IPS DF 6.9 (cell line): ENCODE results near the gene C2CD4A.
A peak's percentile ranks its signal among the peaks of the same experiment; 100 is the strongest.

Experiments used
- DNase-seq: peaks from one replicate; pipeline ENCODE4 v3.0.0-alpha.2; 2013; ENCODE audit warnings: low read depth, low spot score
- H3K27ac ChIP-seq: one replicate; pipeline ENCODE4 v1.5.1; 2013; ENCODE audit warnings: low read length, control low read depth
- H3K27me3 ChIP-seq: 2 replicates; pipeline ENCODE4 v1.6.1; 2013; ENCODE audit warnings: mild to moderate bottlenecking, low read length; ENCODE audit not compliant: control insufficient read depth, insufficient read depth
- H3K36me3 ChIP-seq: 2 replicates; pipeline ENCODE4 v1.6.1; 2013; ENCODE audit warnings: low read length; ENCODE audit not compliant: control insufficient read depth, insufficient read depth
- H3K4me1 ChIP-seq: 2 replicates; pipeline ENCODE4 v1.6.1; 2013; ENCODE audit warnings: low read length; ENCODE audit not compliant: control insufficient read depth, insufficient read depth
- H3K4me3 ChIP-seq: 2 replicates; pipeline ENCODE4 v1.5.1; 2013; ENCODE audit warnings: mild to moderate bottlenecking, low read length
- H3K9me3 ChIP-seq: 2 replicates; pipeline ENCODE4 v1.6.1; 2013; ENCODE audit warnings: low read length, inconsistent platforms; ENCODE audit not compliant: control insufficient read depth, insufficient read depth
- WGBS: extraction: QIAGEN DNeasy Blood & Tissue Kit; methylation state at CpG from one replicate; pipeline ENCODE4 v1.1.7; 2013; ENCODE audit warnings: mixed read lengths, missing lambda C conversion rate; ENCODE audit not compliant: insufficient read length, insufficient coverage; 5-methylcytosine and 5-hydroxymethylcytosine counted together

C2CD4A gene

GRCh38 chr15:62066663-62067447 is at the start of gene C2CD4A:
C2CD4A (plus strand) TSS chr15:62066977; CDS start chr15:62067614, 637 bp downstream.
- peak; percentile 61 for DNase-seq
- H3K27me3 ChIP-seq: peaks cover 18% of the 10 kb centered on the region
- no peaks in the 10 kb centered on the region for H3K4me1 ChIP-seq
- H3K36me3 ChIP-seq: no peaks in the 10 kb centered on the region
- peak within 1 kb of the TSS; percentile 47; the same call in 1 of the 2 replicates for H3K4me3 ChIP-seq
- no CpG with 5 or more reads among the region's 33 CpGs for WGBS
- H3K27ac ChIP-seq: no peak within 1 kb of the TSS
- H3K9me3 ChIP-seq: no peaks in the 10 kb centered on the region

GRCh38 chr15:62020576-62021160 is 46.1 kb upstream of the C2CD4A start:
- Histone ChIP-seq H3K27ac (no peak overlapping the region), H3K4me3 (no peak overlapping the region), H3K36me3 (no peaks in the 10 kb centered on the region), H3K27me3 (no peaks in the 10 kb centered on the region), H3K9me3 (no peaks in the 10 kb centered on the region), H3K4me1 (no peaks in the 10 kb centered on the region)
- WGBS: 100% methylated on average over 1 of the region's 3 CpGs
- DNase-seq: no peak

- no peak for DNase-seq
- WGBS: no CpG with 5 or more reads among the region's 3 CpGs
- H3K36me3 ChIP-seq: no peaks in the 10 kb centered on the region
Measured at GRCh38 chr15:62021991-62022600, 44.7 kb upstream of the C2CD4A start.

GRCh38 chr15:62026487-62027262 is 40.1 kb upstream of the C2CD4A start:
- Histone ChIP-seq H3K36me3 (no peaks in the 10 kb centered on the region), H3K4me3 (no peak overlapping the region), H3K27ac (no peak overlapping the region), H3K9me3 (no peaks in the 10 kb centered on the region), H3K4me1 (no peaks in the 10 kb centered on the region), H3K27me3 (no peaks in the 10 kb centered on the region)
- DNase-seq: no peak
- 100% methylated on average over 1 of the region's 2 CpGs for WGBS

More at GRCh38 chr15:62021991-62022600, 44.7 kb upstream of the C2CD4A start:
- H3K9me3 ChIP-seq: no peaks in the 10 kb centered on the region
- no peaks in the 10 kb centered on the region for H3K4me1 ChIP-seq
- no peaks in the 10 kb centered on the region for H3K27me3 ChIP-seq
- H3K27ac ChIP-seq: no peak overlapping the region
- no peak overlapping the region for H3K4me3 ChIP-seq

DNA sequence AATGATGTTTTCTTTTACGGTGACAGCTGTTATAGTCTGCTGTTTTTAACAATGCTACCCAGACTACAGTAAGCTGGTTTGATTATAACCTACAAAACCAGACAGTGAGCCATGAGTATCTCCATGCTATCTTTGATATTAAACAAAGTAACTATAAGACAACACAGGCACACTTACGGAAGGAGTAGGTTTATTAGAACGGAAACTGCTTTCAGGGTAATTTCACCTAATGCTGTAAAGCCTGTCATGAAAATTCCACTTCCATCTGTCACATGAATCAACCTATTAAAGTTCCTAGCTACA is 39.6 kb upstream of the C2CD4A start:
- no CpG with 5 or more reads among the region's 3 CpGs for WGBS
- DNase-seq: no peak
- Histone ChIP-seq H3K36me3 (no peaks in the 10 kb centered on the region), H3K9me3 (no peaks in the 10 kb centered on the region), H3K27me3 (no peaks in the 10 kb centered on the region), H3K4me3 (no peak overlapping the region), H3K4me1 (no peaks in the 10 kb centered on the region), H3K27ac (no peak overlapping the region)

DNA sequence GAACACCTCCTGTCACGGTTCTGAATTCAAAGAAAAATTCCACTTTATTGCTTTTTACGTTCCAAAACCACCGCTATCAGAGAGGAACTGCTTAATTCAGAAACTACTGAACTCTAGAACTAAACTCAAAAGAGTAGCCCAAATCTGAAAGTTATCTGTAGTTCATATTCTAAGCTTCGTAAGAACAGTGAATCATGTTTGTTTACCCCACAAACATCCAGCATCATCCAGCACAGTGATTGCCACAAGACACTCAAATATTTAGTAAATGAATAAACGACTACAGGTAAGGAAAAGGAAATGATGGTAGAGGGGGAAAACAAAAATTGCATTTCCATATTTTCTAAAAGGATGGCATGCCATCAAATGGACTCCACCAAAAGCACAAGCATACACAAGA is 38.9 kb upstream of the C2CD4A start:
- no peak for DNase-seq
- no peak overlapping the region for H3K27ac ChIP-seq
- H3K36me3 ChIP-seq: no peaks in the 10 kb centered on the region
- H3K4me3 ChIP-seq: no peak overlapping the region
- no peaks in the 10 kb centered on the region for H3K9me3 ChIP-seq
- no peaks in the 10 kb centered on the region for H3K4me1 ChIP-seq
- no peaks in the 10 kb centered on the region for H3K27me3 ChIP-seq
- no CpG with 5 or more reads among the region's 5 CpGs for WGBS

GRCh38 chr15:62035256-62035924 is 31.4 kb upstream of the C2CD4A start:
- Histone ChIP-seq H3K4me1 (no peaks in the 10 kb centered on the region), H3K4me3 (no peak overlapping the region), H3K36me3 (no peaks in the 10 kb centered on the region), H3K27me3 (no peaks in the 10 kb centered on the region), H3K9me3 (no peaks in the 10 kb centered on the region), H3K27ac (no peak overlapping the region)
- WGBS: no CpG with 5 or more reads among the region's 2 CpGs
- DNase-seq: no peak

DNA sequence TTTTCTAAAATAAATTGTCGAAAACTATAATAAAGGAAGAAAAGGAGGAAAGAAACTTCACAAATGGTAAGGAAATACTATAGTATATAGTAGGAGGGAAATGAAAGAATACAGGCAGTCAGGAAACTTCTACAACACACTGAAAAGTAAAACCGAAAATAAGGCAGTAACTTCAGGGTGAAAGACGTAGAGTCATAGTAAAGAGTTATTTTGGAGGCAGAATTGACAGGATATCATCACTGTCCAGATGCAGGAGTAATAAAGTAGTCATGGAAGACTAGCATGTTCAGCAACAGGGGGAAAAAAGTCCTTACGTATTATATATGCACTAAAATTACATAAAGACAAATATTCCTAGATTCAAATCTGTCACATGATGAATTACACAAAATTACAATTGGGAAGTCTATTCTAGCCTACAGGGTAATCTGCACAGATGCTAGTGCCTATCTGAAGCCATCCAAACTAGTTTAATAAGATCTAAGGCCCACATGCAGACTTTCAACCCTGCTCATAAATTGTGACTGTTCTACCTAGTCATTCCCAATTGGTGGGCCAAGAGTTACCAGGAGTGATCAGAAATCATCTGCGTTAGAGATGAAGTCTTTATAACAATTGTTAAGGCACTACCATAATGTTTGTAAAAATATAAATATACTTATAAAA is 20.6 kb upstream of the C2CD4A start:
- no peaks in the 10 kb centered on the region for H3K36me3 ChIP-seq
- H3K27ac ChIP-seq: no peak overlapping the region
- WGBS: no CpG with 5 or more reads among the region's 5 CpGs
- H3K9me3 ChIP-seq: no peaks in the 10 kb centered on the region
- DNase-seq: no peak
- H3K4me3 ChIP-seq: no peak overlapping the region
- no peaks in the 10 kb centered on the region for H3K4me1 ChIP-seq
- no peaks in the 10 kb centered on the region for H3K27me3 ChIP-seq

DNA sequence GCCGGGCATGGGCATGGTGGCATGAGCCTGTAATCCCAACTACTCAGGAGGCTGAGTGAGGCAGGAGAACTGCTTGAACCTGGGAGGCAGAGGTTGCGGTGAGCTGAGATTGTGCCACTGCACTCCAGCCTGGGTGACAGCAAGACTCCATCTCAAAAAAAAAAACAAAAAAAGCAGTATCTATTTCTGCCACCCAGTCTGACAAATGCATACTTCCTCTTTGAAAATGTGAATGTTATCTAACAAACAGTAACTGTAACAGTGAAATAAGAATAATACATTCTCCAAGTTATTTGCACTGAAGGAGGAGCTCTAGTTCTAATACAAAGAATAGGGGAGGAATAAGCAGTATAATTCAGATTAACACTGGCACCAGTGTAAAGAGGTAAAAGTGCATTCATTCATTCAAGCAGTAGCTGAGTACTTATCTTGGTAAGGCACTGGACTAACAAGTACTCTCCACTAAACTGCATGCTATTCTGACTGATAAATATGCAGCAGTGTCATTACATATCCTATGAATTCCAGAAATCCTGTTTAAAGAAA is 19.4 kb upstream of the C2CD4A start:
- no peaks in the 10 kb centered on the region for H3K4me1 ChIP-seq
- H3K4me3 ChIP-seq: no peak overlapping the region
- H3K27ac ChIP-seq: no peak overlapping the region
- no peak for DNase-seq
- no peaks in the 10 kb centered on the region for H3K27me3 ChIP-seq
- H3K9me3 ChIP-seq: no peaks in the 10 kb centered on the region
- no CpG with 5 or more reads among the region's 2 CpGs for WGBS
- no peaks in the 10 kb centered on the region for H3K36me3 ChIP-seq
